HG02763 (cell line): ENCODE results near the gene PIGZ.
A peak's percentile ranks its signal among the peaks of the same experiment; 100 is the strongest.

ENCODE experiments used
- ATAC-seq: cut with Tn5 transposase; IDR thresholded peaks from one replicate; pipeline ENCODE4 v1.9.1; 2021; ENCODE audit warnings: mild to moderate bottlenecking, moderate library complexity; ENCODE audit not compliant: unreplicated experiment

Gene PIGZ

DNA sequence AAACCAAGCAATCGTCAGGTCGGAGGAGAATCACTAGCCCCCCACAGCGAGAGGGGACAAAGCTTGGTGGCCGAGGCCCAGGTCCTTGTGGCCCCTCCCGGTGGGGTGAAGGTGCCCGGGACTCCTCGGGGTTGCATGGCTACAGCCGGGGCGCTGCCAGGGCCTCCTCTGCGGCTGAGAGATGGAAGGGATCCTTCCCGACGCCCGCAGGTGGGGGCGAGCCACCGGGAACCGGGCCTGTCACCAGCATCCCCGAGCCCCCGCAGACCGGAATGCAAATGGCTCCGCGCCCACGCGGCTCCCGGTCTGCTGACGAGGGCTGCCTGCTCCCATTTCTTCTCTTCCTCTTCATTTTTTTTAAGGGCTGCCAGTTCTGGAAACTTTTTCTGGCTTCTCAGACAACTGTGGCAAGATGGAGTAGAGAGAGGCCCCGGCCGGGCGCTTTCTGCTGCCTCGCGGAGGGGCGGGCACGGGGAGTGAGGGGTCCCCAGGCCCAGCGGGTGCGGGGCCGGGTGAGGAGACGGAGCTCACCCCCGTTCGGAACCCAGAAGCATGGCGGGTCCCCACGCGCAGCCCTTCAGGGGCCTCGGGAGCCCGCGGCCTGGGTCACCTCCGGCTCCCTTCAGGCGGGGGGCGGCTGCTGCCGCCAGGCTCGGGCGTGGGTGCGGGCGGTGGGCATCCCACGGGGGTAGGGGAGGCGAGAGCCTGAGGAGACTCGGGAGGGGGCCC is 33.5 kb upstream of the PIGZ start:
- peak; percentile 10 for ATAC-seq

GRCh38 chr3:197001106-197001971 is 32.7 kb upstream of the PIGZ start:
- ATAC-seq = no peak

GRCh38 chr3:197000211-197000610 is 31.6 kb upstream of the PIGZ start:
- ATAC-seq = no peak

DNA sequence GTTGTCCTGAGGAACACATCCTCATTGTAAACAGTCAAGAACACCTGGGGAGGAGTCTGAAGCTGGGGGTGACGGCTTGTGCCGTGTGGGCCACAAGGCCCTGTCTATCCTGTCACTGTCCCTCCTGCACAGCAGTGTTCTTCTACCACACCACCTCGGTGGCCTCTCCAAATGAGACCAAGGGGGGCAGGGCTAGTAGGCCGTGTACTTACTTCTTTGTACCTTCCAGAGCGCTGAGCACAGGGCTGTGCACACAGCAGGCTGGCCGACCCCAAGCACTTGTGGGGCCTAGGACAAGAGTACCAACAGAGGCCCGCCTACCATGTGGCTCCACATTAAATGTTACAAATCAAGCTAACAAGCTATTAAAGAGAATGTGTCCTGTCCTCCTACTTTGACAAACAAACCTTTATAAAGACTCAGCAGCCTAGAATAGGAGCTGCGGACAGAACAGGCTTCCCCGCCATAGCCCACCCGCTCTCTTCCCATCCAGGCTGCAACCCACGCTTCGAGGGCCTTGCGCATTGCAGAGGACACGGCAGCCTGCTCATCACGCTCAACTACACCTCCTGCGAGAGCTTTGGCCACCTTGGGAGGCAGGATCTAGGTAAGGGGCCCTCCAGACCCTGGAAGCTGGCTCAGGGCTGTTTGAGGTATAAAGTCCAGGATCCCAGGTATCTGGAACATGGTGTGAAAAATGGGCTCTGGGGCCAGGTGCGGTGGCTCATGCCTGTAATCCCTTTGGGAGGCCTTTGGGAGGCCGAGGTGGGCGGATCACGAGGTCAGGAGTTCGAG is 30.5 kb upstream of the PIGZ start:
- no peak for ATAC-seq

GRCh38 chr3:196997311-196997710 is 28.7 kb upstream of the PIGZ start:
- no peak for ATAC-seq

DNA sequence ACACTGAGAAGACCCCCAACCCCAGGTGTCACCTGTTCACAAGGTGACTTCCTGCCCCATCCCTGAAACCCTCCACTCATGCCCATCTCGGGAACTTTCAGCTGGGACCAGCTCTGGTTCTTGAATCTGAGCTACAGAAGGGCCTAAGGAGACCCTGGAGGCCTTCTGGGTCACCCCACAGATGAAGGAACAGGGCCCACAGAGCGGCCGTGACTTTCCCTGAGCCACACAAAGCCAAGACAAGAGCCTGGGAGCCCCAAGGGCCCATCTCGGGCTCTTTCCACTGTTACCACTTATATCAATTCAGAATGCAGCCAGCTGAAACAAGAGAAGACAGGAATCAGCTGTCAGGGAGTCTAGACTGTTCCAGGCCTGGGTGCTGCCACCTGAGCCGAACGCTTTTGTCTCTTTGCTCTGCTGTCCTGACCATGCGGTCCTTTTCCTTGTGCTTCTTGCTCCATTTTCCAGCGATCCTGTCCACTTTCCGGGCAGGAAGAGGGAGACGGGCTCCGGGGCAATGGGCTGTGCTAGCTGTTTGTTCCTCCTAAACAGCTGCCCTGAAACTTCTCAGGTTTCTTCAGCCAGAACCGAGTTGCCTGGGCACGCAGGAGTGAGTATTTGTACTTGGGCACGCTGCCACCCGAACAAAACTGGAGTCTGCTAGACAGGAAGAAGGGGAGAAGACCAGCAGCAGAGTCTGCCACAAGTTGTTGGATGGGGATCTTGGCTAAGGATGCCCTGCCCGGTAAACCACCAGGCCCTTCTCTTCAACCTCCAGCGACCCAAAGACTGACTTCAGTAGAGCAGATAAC is 28.0 kb upstream of the PIGZ start:
- ATAC-seq = no peak

DNA sequence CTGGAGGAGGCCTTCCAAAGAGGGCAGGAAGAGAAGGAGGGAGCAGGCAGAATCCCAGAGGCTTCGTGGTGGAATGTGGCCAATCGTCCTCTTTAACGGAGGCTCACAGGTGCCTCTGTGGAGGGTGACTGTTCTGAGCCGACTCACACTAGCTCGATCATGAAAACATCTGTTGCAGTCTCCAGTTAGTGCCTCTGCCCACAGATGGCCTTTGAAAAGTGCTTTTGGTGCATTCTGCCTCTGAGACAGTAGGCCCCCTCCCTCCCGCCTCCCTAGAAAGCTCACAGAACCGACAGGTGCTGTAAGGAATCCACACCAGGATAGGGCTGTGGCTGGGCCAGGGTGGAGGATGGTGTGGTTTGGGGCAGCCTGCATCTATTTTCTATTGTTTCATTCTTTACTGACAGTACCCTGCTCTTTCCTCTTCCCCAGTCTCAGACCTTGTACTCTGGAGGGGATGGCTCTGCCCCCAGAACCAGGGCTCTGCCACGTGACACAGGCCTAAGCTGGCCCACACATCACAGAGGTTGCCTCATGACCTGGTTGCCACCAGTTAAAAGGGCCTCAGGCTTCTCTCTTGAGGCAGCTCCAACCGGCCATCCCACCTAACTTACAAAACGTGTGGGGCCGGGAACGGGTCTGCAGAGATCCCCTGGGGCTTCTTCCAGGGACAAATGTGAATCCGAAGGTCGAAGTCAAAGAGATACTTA is 27.2 kb upstream of the PIGZ start:
- ATAC-seq = no peak

- no peak for ATAC-seq
Observed at GRCh38 chr3:196995027-196995426, 26.4 kb upstream of the PIGZ start.

- no peak for ATAC-seq
Observed at GRCh38 chr3:196994056-196994455, 25.4 kb upstream of the PIGZ start.

DNA sequence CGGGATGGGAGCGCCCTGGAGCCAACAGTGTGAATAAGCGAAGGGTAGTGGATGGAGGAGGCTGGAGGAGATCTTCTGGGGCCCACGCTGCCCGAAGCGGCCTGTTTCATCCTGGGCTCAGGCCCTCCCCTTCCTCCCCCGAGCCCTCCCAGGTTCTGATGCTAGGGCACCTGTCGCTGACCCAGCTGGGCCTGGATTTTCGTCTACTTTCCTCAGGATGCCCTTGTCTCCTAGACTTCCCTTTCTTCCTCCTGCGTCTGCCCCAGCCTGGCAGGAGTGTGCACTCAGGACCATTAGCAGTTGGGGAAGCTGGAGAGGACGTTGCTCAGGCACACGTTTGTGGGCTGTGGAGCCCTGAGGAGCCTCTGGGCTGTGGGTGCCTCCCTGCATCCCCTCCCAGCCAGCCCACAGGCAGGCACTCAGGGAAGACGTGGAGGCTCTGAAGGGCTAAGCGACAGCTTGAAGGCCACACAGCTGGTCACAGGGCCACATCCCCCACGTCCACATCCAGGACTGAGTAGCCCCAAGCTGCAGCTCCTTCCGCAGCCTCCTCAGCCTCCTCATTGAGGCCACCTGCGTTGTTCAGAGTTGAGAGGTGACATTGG is 23.9 kb upstream of the PIGZ start:
- ATAC-seq = no peak

DNA sequence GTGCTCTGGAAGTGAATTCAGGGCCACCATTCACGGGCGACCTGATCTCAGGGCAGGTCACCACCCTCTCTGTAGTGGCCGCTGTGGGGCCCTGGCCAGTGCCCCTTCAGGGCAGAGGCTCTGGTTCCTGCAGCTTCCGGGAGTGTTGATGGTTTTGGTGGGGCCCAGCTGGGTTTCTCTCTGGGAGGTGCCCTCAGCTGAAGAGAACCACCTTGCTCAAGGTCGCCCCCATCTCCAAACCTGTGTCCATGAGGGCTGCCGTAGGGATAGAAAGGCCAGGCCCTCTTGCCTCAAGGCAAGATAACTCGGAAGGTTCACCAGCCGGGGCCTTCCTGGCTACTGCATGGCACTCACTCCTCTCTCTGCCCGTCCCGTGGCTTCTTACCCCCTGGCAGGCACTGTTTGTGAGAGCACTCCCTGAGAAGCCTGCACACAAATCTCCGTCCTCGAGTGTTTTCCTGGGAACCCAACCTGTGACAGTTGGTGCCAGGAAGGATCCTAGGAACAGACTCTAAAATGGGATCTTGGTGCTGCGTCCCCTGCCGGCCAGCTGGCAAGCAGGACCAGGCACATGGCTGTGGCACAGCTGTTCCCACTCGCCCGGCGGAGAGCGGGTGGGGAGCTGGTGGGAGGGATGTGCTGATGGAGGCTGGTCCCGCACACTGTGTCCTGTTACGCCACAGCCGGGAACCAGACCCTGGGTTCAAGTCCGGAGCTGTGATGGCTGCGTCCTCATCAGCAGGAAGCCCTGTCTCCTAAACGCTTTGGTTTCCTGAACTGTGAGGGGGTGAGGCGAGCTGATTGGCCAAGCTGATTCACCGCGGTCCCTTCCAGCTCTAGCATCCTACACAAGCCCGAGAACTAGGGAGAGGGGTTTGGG is 23.2 kb upstream of the PIGZ start:
- ATAC-seq = no peak

GRCh38 chr3:196990601-196991007 is 22.0 kb upstream of the PIGZ start:
- no peak for ATAC-seq

- ATAC-seq = no peak
Observed at GRCh38 chr3:196989721-196990262, 21.2 kb upstream of the PIGZ start.

DNA sequence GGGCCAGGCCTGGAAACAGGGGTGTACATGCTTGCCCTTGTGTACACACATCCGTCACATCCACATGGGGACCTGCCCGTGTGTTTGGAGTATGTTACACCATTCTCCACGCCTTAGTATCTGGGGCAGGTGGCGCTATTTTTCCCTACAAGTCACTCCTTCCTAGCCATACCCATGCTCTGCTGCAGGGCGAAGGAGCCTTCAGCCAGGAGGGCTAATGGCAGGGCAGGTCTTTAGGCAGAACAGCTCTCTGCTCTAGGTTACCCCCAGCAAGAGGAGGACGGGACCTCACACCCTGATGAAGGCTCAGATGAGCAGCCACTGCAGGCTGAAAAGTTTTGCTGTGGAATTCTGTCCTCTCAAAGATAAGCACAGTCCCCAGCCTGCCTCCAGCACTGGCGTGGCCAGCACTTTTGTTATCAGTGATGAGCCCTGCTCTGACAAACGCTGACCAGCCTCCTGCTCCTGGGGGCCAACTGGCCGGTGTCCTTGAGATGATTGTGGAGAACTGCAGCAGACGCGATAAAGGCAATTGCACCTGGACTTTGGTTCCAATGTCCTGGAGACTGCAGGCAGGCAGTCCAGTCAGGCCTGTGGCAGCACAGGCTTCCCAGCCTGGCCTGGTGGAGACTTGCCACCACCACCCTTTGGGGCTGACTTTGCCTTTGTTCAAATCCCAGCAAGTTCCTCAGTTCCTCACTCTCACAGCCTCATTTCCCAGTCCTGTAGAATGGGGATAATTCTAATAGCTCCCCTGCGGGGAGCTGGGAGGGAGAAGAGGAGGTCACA is 19.8 kb upstream of the PIGZ start:
- ATAC-seq = no peak

- no peak for ATAC-seq
Observed at GRCh38 chr3:196987022-196987421, 18.4 kb upstream of the PIGZ start.

DNA sequence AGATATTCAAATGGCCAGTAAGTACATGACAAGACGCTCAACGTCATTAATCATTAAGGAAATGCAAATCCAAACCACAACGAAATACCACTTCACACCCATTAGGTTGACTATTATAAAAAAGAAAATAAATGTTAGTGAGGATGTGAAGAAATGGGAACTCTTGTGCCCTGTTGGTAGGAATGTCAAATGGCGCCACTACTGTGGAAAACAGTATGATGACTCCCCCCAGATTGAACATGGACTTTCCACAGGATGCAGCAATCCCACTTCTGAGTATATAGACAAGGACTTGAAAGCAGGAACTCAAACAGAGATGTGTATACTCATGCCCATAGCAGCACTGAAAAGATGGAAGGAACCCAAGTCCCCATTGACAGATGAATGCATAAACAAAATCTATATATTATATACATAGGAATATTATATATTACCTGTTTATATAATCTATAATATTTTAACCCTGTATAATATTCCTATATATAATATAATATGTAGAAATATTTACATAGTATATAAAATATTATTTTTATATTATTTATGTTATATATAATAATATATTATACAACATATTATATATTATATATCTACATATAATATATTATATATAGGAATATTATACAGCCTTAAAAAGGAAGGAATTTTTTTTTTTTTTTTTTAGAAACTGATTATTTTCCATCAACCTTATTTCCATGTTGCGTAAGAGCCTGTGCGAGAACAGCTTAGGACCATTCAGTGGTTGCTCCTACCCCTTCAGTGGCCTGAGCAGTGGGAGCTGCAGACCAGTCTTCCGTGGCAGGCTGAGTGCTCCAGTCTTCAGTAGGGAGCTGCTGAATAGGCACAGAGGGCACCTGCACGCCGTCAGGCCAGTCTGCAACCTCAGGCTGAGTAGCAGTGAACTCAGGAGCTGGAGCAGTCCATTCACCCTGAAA is 17.6 kb upstream of the PIGZ start:
- ATAC-seq = no peak
